HG02852 (cell line): Measurements from ENCODE around the gene PFN1.

Source experiments
- ATAC-seq: cut with Tn5 transposase; IDR thresholded peaks from one replicate; pipeline ENCODE4 v1.9.1; 2021; ENCODE audit warnings: mild to moderate bottlenecking, moderate library complexity; ENCODE audit not compliant: unreplicated experiment

Gene PFN1

GRCh38 chr17:4948166-4948930 is at the start of gene PFN1:
Gene PFN1 (minus strand): TSS chr17:4948530. CDS start chr17:4948394, 136 bp downstream.
- peak; percentile 16 for ATAC-seq

GRCh38 chr17:4997302-4998026 is 49.1 kb upstream of the PFN1 start, which contains the start of the genes INCA1 and KIF1C:
Gene INCA1 (minus strand): TSS chr17:4997522. CDS start chr17:4994437, 3,085 bp downstream.
Gene KIF1C (plus strand): TSS chr17:4997950. CDS start chr17:5000247, 2,297 bp downstream.
- peak; percentile 76 for ATAC-seq

GRCh38 chr17:4994081-4994595 is 45.8 kb upstream of the PFN1 start:
- no peak for ATAC-seq

- ATAC-seq, result no peak
These were observed 39.6 kb upstream of the PFN1 start for GRCh38 chr17:4987767-4988567.

- ATAC-seq, result peak; percentile 70
These were observed 38.8 kb upstream of the PFN1 start, which contains the start of gene CAMTA2 for GRCh38 chr17:4986951-4987766. Gene CAMTA2 (minus strand): TSS chr17:4987675. CDS start chr17:4986222, 1,453 bp downstream.

GRCh38 chr17:4986403-4986802 is 38.1 kb upstream of the PFN1 start:
- no peak for ATAC-seq

GRCh38 chr17:4982305-4982704 is 34.0 kb upstream of the PFN1 start:
- ATAC-seq, result no peak

GRCh38 chr17:4980644-4981216 is 32.4 kb upstream of the PFN1 start:
- no peak for ATAC-seq

- no peak for ATAC-seq
These were observed 30.4 kb upstream of the PFN1 start for GRCh38 chr17:4978726-4979125.

- ATAC-seq, result no peak
These were observed 25.9 kb upstream of the PFN1 start for GRCh38 chr17:4974115-4974670.

GRCh38 chr17:4973256-4974114 is 25.2 kb upstream of the PFN1 start:
- no peak for ATAC-seq

GRCh38 chr17:4972752-4973151 is 24.4 kb upstream of the PFN1 start:
- ATAC-seq, result no peak

- ATAC-seq, result no peak
These were observed 24.0 kb upstream of the PFN1 start for GRCh38 chr17:4972322-4972721.

GRCh38 chr17:4971826-4972225 is 23.5 kb upstream of the PFN1 start:
- no peak for ATAC-seq

- no peak for ATAC-seq
These were observed 21.9 kb upstream of the PFN1 start for GRCh38 chr17:4970273-4970672.

GRCh38 chr17:4969551-4970173 is 21.3 kb upstream of the PFN1 start:
- no peak for ATAC-seq

- ATAC-seq, result no peak
These were observed 20.8 kb upstream of the PFN1 start for GRCh38 chr17:4969047-4969550.
